DOHH2 (cell line): ENCODE results near the gene GRIN2C.

Source experiments
- H3F3A ChIP-seq: fragments of 200-600 bp; sonication (generic), shearing (Covaris generic); 2 replicates; pipeline ENCODE4 v1.6.0; 2016; ENCODE audit warnings: antibody characterized with exemption, mild to moderate bottlenecking; ENCODE audit not compliant: control insufficient read depth, insufficient read depth
- H3K27ac ChIP-seq: fragments of 200-600 bp; sonication (generic); 2 replicates; pipeline ENCODE4 v1.5.1; 2014; ENCODE audit warnings: low read depth, mild to moderate bottlenecking, low read length, moderate library complexity
- H3K27me3 ChIP-seq: fragments of 200-600 bp; sonication (generic); 2 replicates; pipeline ENCODE4 v1.6.1; 2014; ENCODE audit warnings: mild to moderate bottlenecking, low read length, mixed read lengths; ENCODE audit not compliant: control insufficient read depth
- H3K36me3 ChIP-seq: fragments of 200-600 bp; sonication (generic); 2 replicates; pipeline ENCODE4 v1.6.1; 2014; ENCODE audit warnings: mild to moderate bottlenecking, low read length, moderate library complexity, mixed read lengths; ENCODE audit not compliant: control insufficient read depth
- H3K4me1 ChIP-seq: fragments of 200-600 bp; sonication (generic); 2 replicates; pipeline ENCODE4 v1.6.1; 2014; ENCODE audit warnings: mild to moderate bottlenecking, low read length, mixed read lengths; ENCODE audit not compliant: control insufficient read depth
- H3K4me2 ChIP-seq: fragments of 200-600 bp; sonication (generic); 2 replicates; pipeline ENCODE4 v1.6.0; 2014; ENCODE audit warnings: mild to moderate bottlenecking, low read length, moderate library complexity
- H3K4me3 ChIP-seq: fragments of 200-600 bp; sonication (generic); 2 replicates; pipeline ENCODE4 v1.5.1; 2014; ENCODE audit warnings: mild to moderate bottlenecking, low read length, mixed read lengths
- H3K79me2 ChIP-seq: fragments of 200-600 bp; sonication (generic); 2 replicates; pipeline ENCODE4 v1.6.1; 2014; ENCODE audit warnings: mild to moderate bottlenecking, low read length, mixed read lengths; ENCODE audit not compliant: control insufficient read depth
- H3K9me2 ChIP-seq: fragments of 200-600 bp; sonication (generic); replicated peaks from 2 replicates; pipeline ENCODE4 v1.6.1; 2014; ENCODE audit warnings: mild to moderate bottlenecking, low read length, mixed read lengths; ENCODE audit not compliant: control insufficient read depth
- H3K9me3 ChIP-seq: fragments of 200-600 bp; sonication (generic); 2 replicates; pipeline ENCODE4 v1.6.1; 2014; ENCODE audit warnings: antibody characterized with exemption, low read length, mixed read lengths; ENCODE audit not compliant: control insufficient read depth, insufficient read depth
- H4K20me1 ChIP-seq: fragments of 200-600 bp; sonication (generic); 2 replicates; pipeline ENCODE4 v1.6.0; 2014; ENCODE audit warnings: low read depth, mild to moderate bottlenecking, antibody characterized with exemption, low read length, moderate library complexity; ENCODE audit not compliant: control insufficient read depth, insufficient read depth
- CTCF ChIP-seq: fragments of 200-600 bp; sonication (generic); IDR thresholded peaks from one replicate; pipeline ENCODE4 v1.5.1; 2014; ENCODE audit warnings: antibody characterized with exemption, mild to moderate bottlenecking, low read depth, low read length; ENCODE audit not compliant: poor library complexity, severe bottlenecking
- EZH2phosphoT487 ChIP-seq: fragments of 200-600 bp; sonication (generic); IDR thresholded peaks from 2 replicates; pipeline ENCODE4 v1.6.1; 2017; ENCODE audit warnings: borderline replicate concordance, mild to moderate bottlenecking, antibody characterized with exemption, low read length, moderate library complexity, mixed read lengths

The GRIN2C gene

GRCh38 chr17:74852237-74853047 lies 7.2 kb downstream of the GRIN2C start:
- no peaks in the 10 kb centered on the region; the same call in 1 of the 2 replicates for H4K20me1 ChIP-seq
- H3K27ac ChIP-seq = no peak overlapping the region
- H3F3A ChIP-seq = no peaks in the 10 kb centered on the region
- H3K4me2 ChIP-seq = no peak overlapping the region
- H3K9me3 ChIP-seq = no peaks in the 10 kb centered on the region
- H3K79me2 ChIP-seq = no peaks in the 10 kb centered on the region
- no peak for TF ChIP-seq EZH2phosphoT487
- TF ChIP-seq CTCF = no peak
- no peaks in the 10 kb centered on the region for H3K4me1 ChIP-seq
- H3K9me2 ChIP-seq = no peaks in the 10 kb centered on the region
- H3K27me3 ChIP-seq = peaks cover 22% of the 10 kb centered on the region
- no peak overlapping the region for H3K4me3 ChIP-seq
- H3K36me3 ChIP-seq = no peaks in the 10 kb centered on the region

GRCh38 chr17:74851612-74852236 lies 8.0 kb downstream of the GRIN2C start:
- Histone ChIP-seq H3K27ac (no peak overlapping the region), H3K9me2 (no peaks in the 10 kb centered on the region), H3K27me3 (peaks cover 15% of the 10 kb centered on the region), H3K4me2 (no peak overlapping the region), H3K4me1 (no peaks in the 10 kb centered on the region), H4K20me1 (no peaks in the 10 kb centered on the region; the same call in 1 of the 2 replicates), H3F3A (no peaks in the 10 kb centered on the region), H3K4me3 (no peak overlapping the region), H3K36me3 (no peaks in the 10 kb centered on the region), H3K9me3 (no peaks in the 10 kb centered on the region), H3K79me2 (no peaks in the 10 kb centered on the region)
- TF ChIP-seq EZH2phosphoT487 = no peak
- TF ChIP-seq CTCF = no peak

- H3K27ac ChIP-seq = no peak overlapping the region
- H3K9me3 ChIP-seq = no peaks in the 10 kb centered on the region
- no peak overlapping the region for H3K4me3 ChIP-seq
- no peak for TF ChIP-seq EZH2phosphoT487
- TF ChIP-seq CTCF = no peak
- no peaks in the 10 kb centered on the region for H3F3A ChIP-seq
- H4K20me1 ChIP-seq = no peaks in the 10 kb centered on the region; the same call in 1 of the 2 replicates
- no peaks in the 10 kb centered on the region for H3K4me1 ChIP-seq
- no peak overlapping the region for H3K4me2 ChIP-seq
- H3K9me2 ChIP-seq = no peaks in the 10 kb centered on the region
- H3K36me3 ChIP-seq = no peaks in the 10 kb centered on the region
- H3K27me3 ChIP-seq = peaks cover 14% of the 10 kb centered on the region
- H3K79me2 ChIP-seq = no peaks in the 10 kb centered on the region
Observed at GRCh38 chr17:74850914-74851313, 8.8 kb downstream of the GRIN2C start.
